HCT116 (cell line): Measurements from ENCODE around the gene MBTPS2. TPM values are rescaled to one million over a fixed set of nuclear protein-coding genes. Genes with fewer than 3 reads are reported as not detected.
A peak's percentile ranks its signal among the peaks of the same experiment; 100 is the strongest.

Experiments
- ATAC-seq: fragments of 200-7000 bp; cut with Tn5 transposase; 2 replicates; pipeline ENCODE4 v1.9.1; 2020; ENCODE audit warnings: mild to moderate bottlenecking, moderate library complexity
- BruUV-seq: library from RNA; stranded (reverse); fragments of 400-500 nt; replicated peaks from 2 replicates; lab custom pipeline; 2021; lab: Mats Ljungman, UMichigan
- CTCF ChIA-PET: fragments of 300-600 bp; sonication (Branson Sonifier 250); formaldehyde crosslinking; loops from one replicate; lab custom pipeline; 2021; ENCODE audit warnings: antibody characterized with exemption; lab: Charles Lee
- POLR2A ChIA-PET: fragments of 300-600, 350-600 bp; sonication (Branson Sonifier 250); formaldehyde crosslinking; loops from one replicate; lab custom pipeline; 2021; ENCODE audit warnings: antibody characterized with exemption; lab: Charles Lee
- RAD21 ChIA-PET, 2 experiments: fragments of 300-600 bp; sonication (Branson Sonifier 250); formaldehyde crosslinking; loops; one replicate each; lab custom pipeline; 2023; ENCODE audit warnings: low total read pairs in 2 of 2; ENCODE audit not compliant: uncharacterized antibody in 2 of 2, unreplicated experiment in 2 of 2, low non-redundant PET in 1 of 2; lab: Charles Lee
- DNase-seq: peaks from one replicate; pipeline ENCODE4 v3.0.0-alpha.2; 2010; ENCODE audit warnings: low read depth, low spot score
- H2AFZ ChIP-seq: fragments of 200-600 bp; shearing (Covaris generic), sonication (generic); 2 replicates; pipeline ENCODE4 v1.6.1; 2017; ENCODE audit warnings: low read depth, mixed run types, mixed read lengths, antibody characterized with exemption, low read length; ENCODE audit not compliant: poor library complexity, severe bottlenecking
- H3K27ac ChIP-seq: 2 replicates; pipeline ENCODE4 v1.5.1; 2012; ENCODE audit warnings: low read depth, low read length
- H3K27me3 ChIP-seq: fragments of 200-600 bp; sonication (generic); 2 replicates; pipeline ENCODE4 v1.6.1; 2016; ENCODE audit warnings: mixed run types, low read length, mixed read lengths; ENCODE audit not compliant: insufficient read depth
- H3K36me3 ChIP-seq, 2 experiments: fragments of 200-500 bp in 1 of 2; fragments of 200-600 bp in 1 of 2; sonication (Bioruptor generic) in 1 of 2; sonication (generic) in 1 of 2; 2 replicates each; pipeline versions ENCODE4 v1.5.1 to v1.6.1; 2014 to 2016; ENCODE audit warnings: low read length in 2 of 2, inconsistent platforms in 1 of 2, mixed read lengths in 1 of 2, mixed run types in 1 of 2; ENCODE audit not compliant: insufficient read depth in 2 of 2, control insufficient read depth in 1 of 2
- H3K4me1 ChIP-seq, 2 experiments: fragments of 200-600 bp in 1 of 2; sonication (generic) in 1 of 2; 2 replicates each; pipeline versions ENCODE4 v1.5.1 to v1.6.1; 2012 to 2017; ENCODE audit warnings: low read length in 2 of 2, inconsistent platforms in 1 of 2, mild to moderate bottlenecking in 1 of 2, mixed read lengths in 1 of 2, mixed run types in 1 of 2, moderate library complexity in 1 of 2; ENCODE audit not compliant: insufficient read depth in 2 of 2, control insufficient read depth in 1 of 2
- H3K4me2 ChIP-seq: fragments of 200-600 bp; sonication (generic); 2 replicates; pipeline ENCODE4 v1.6.1; 2017; ENCODE audit warnings: mixed run types, low read length, mixed read lengths
- H3K4me3 ChIP-seq, 2 experiments: fragments of 200-600 bp in 1 of 2; sonication (generic) in 1 of 2; replicated peaks in 1 of 2; 2 replicates each; pipeline ENCODE4 v1.5.1; 2011 to 2016; ENCODE audit warnings: low read length in 2 of 2, control low read depth in 1 of 2, low read depth in 1 of 2, mild to moderate bottlenecking in 1 of 2, mixed read lengths in 1 of 2, mixed run types in 1 of 2
- H3K79me2 ChIP-seq: fragments of 200-600 bp; sonication (generic); 2 replicates; pipeline ENCODE4 v1.6.1; 2017; ENCODE audit warnings: mild to moderate bottlenecking, mixed run types, low read length, moderate library complexity, mixed read lengths; ENCODE audit not compliant: insufficient read depth
- H3K9ac ChIP-seq: fragments of 200-600 bp; sonication (generic); 2 replicates; pipeline ENCODE4 v1.6.1; 2016; ENCODE audit warnings: low read length, mixed read lengths
- H3K9me2 ChIP-seq: fragments of 200-600 bp; sonication (generic), shearing (Covaris generic); 2 replicates; pipeline ENCODE4 v1.6.1; 2017; ENCODE audit warnings: mixed run types, mild to moderate bottlenecking, moderate library complexity; ENCODE audit not compliant: insufficient read depth
- H3K9me3 ChIP-seq, 2 experiments: fragments of 200-500 bp in 1 of 2; fragments of 200-600 bp in 1 of 2; sonication (Bioruptor generic) in 1 of 2; sonication (generic) in 1 of 2; 2 replicates each; pipeline ENCODE4 v1.6.1; 2014 to 2017; ENCODE audit warnings: low read length in 2 of 2, mixed read lengths in 2 of 2, inconsistent platforms in 1 of 2, low read depth in 1 of 2, mild to moderate bottlenecking in 1 of 2, mixed run types in 1 of 2, moderate library complexity in 1 of 2; ENCODE audit not compliant: control insufficient read depth in 1 of 2, insufficient read depth in 1 of 2
- H4K20me1 ChIP-seq: fragments of 200-600 bp; sonication (generic), shearing (Covaris generic); 2 replicates; pipeline ENCODE4 v1.6.1; 2017; ENCODE audit warnings: mixed run types, mild to moderate bottlenecking, moderate library complexity; ENCODE audit not compliant: insufficient read depth
- ATF3 ChIP-seq: IDR thresholded peaks from 2 replicates; pipeline ENCODE4 v1.6.1; 2012
- CBX3 ChIP-seq: IDR thresholded peaks from 2 replicates; pipeline ENCODE4 v1.6.1; 2012; ENCODE audit warnings: low read depth
- CEBPB ChIP-seq: IDR thresholded peaks from 2 replicates; pipeline ENCODE4 v1.6.1; 2012; ENCODE audit warnings: low read depth
- CTCF ChIP-seq, 3 experiments: fragments of 200-600 bp in 1 of 3; sonication (generic) in 1 of 3; IDR thresholded peaks in 2 of 3; conservative IDR thresholded peaks in 1 of 3; 2 replicates each; pipeline ENCODE4 v1.5.1; 2012 to 2017; ENCODE audit warnings: low read depth in 2 of 3, low read length in 2 of 3, antibody characterized with exemption in 1 of 3, borderline replicate concordance in 1 of 3, control low read depth in 1 of 3, mild to moderate bottlenecking in 1 of 3, mixed read lengths in 1 of 3, mixed run types in 1 of 3, moderate library complexity in 1 of 3; ENCODE audit not compliant: insufficient read depth in 1 of 3
- ELF1 ChIP-seq: IDR thresholded peaks from 2 replicates; pipeline ENCODE4 v1.6.1; 2012; ENCODE audit warnings: low read depth, borderline replicate concordance
- EZH2 ChIP-seq: fragments of 200-600 bp; sonication (generic); IDR thresholded peaks from 2 replicates; pipeline ENCODE4 v1.6.1; 2017; ENCODE audit warnings: antibody characterized with exemption, mixed run types
- EZH2phosphoT487 ChIP-seq: fragments of 200-600 bp; IDR thresholded peaks from 2 replicates; pipeline ENCODE4 v1.6.1; 2018; ENCODE audit warnings: antibody characterized with exemption, borderline replicate concordance
- FOSL1 ChIP-seq: IDR thresholded peaks from 2 replicates; pipeline ENCODE4 v1.6.1; 2012; ENCODE audit warnings: low read depth
- JUND ChIP-seq: IDR thresholded peaks from 2 replicates; pipeline ENCODE4 v1.6.1; 2012
- MAX ChIP-seq: IDR thresholded peaks from 2 replicates; pipeline ENCODE4 v1.6.1; 2012
- POLR2A ChIP-seq: IDR thresholded peaks from 2 replicates; pipeline ENCODE4 v1.7.0; 2011; ENCODE audit warnings: borderline replicate concordance; ENCODE audit not compliant: insufficient read depth, insufficient read length; ENCODE audit errors: extremely low read depth
- POLR2AphosphoS5 ChIP-seq: IDR thresholded peaks from 2 replicates; pipeline ENCODE4 v1.6.1; 2011; ENCODE audit warnings: mild to moderate bottlenecking, low read depth, low read length, moderate library complexity
- RAD21 ChIP-seq: IDR thresholded peaks from 2 replicates; pipeline ENCODE4 v1.6.1; 2012; ENCODE audit warnings: low read depth, mild to moderate bottlenecking
- REST ChIP-seq: IDR thresholded peaks from 2 replicates; pipeline ENCODE4 v1.6.1; 2012; ENCODE audit warnings: low read depth
- SP1 ChIP-seq: IDR thresholded peaks from 2 replicates; pipeline ENCODE4 v1.6.1; 2012; ENCODE audit warnings: low read depth
- TCF7L2 ChIP-seq: IDR thresholded peaks from 2 replicates; pipeline ENCODE4 v1.7.0; 2011; ENCODE audit warnings: borderline replicate concordance, inconsistent platforms; ENCODE audit not compliant: insufficient read depth, insufficient read length; ENCODE audit errors: extremely low read depth
- YY1 ChIP-seq: IDR thresholded peaks from 2 replicates; pipeline ENCODE4 v1.6.1; 2011; ENCODE audit warnings: low read length, low read depth, moderate library complexity, mild to moderate bottlenecking; ENCODE audit not compliant: insufficient replicate concordance; ENCODE audit errors: extremely low read depth
- ZBTB33 ChIP-seq: IDR thresholded peaks from 2 replicates; pipeline ENCODE4 v1.6.1; 2011; ENCODE audit warnings: mild to moderate bottlenecking, low read length, moderate library complexity; ENCODE audit not compliant: insufficient replicate concordance; ENCODE audit errors: extremely low read depth
- ZFX ChIP-seq: fragments of 450-650 bp; IDR thresholded peaks from 2 replicates; pipeline ENCODE4 v1.6.1; 2017
- ZNF274 ChIP-seq: fragments of 200-500 bp; sonication (Bioruptor generic); IDR thresholded peaks from 2 replicates; pipeline ENCODE4 v1.6.1; 2014; ENCODE audit warnings: mild to moderate bottlenecking, low read depth, low read length, inconsistent platforms
- intact Hi-C: fragments of 100-400 bp; cut with micrococcal nuclease; formaldehyde crosslinking; loops from 2 replicates; pipeline ENCODE4 v1.10.0; 2022
- total RNA-seq: library from RNA; stranded (reverse); gene quantifications from one replicate; pipeline ENCODE4 v1.2.1, GENCODE V29; 2021; ENCODE audit not compliant: unreplicated experiment

The MBTPS2 gene
- total RNA-seq, 1 experiment from 2014 or later: 16.9 TPM

- H3K36me3 ChIP-seq: no peaks in the 10 kb centered on the region
- POLR2A ChIA-PET: no interaction called here
- H3K9ac ChIP-seq: peak overlapping the region; percentile 32
- no peaks in the 10 kb centered on the region for H3K27me3 ChIP-seq
- no peaks in the 10 kb centered on the region for H3K9me2 ChIP-seq
- intact Hi-C loops: no loop called here
- peak overlapping the region; percentile 67 for H3K4me2 ChIP-seq
- no peaks in the 10 kb centered on the region for H3K79me2 ChIP-seq
- H3K27ac ChIP-seq: peak overlapping the region; percentile 69; the same call in 1 of the 2 replicates
- DNase-seq: peak; percentile 84
- no peak overlapping the region for H2AFZ ChIP-seq
- RAD21 ChIA-PET: no interaction called here
- H3K4me3 ChIP-seq: peak overlapping the region in 1 of 2 experiments; percentile 20; a peak in 2 of 4 replicates
- ATAC-seq: peak; percentile 93
- CTCF ChIA-PET: no interaction called here
- H3K4me1 ChIP-seq: peaks cover 39 to 44% of the 10 kb centered on the region in 2 experiments
- BruUV-seq: no TSS peak
- no peaks in the 10 kb centered on the region for H4K20me1 ChIP-seq
- H3K9me3 ChIP-seq: no peaks in the 10 kb centered on the region
- TF ChIP-seq ZFX (no peak), ATF3 (no peak), POLR2AphosphoS5 (no peak), EZH2phosphoT487 (no peak), CEBPB (no peak), CTCF (IDR thresholded peaks at IDR 0.05 in 2 of 3, conservative IDR thresholded peaks at IDR 0.05 in 1 of 3; ENCODE audit: borderline replicate concordance in 1 of 3, insufficient read depth in 1 of 3, low read depth in 2 of 3, low read length in 2 of 3) (0 out of 6 replicates have a peak, but pooled peaks of 1 of the 3 experiments have one; percentile 6), YY1 (no peak), ZNF274 (no peak), FOSL1 (peak; percentile 69), TCF7L2 (no peak), SP1 (peak; percentile 57), MAX (peak; percentile 18; the same call in 1 of the 2 replicates), POLR2A (no peak), CBX3 (no peak), RAD21 (no peak), EZH2 (no peak), JUND (peak; percentile 69), ELF1 (no peak), REST (no peak), ZBTB33 (no peak)
Observed at GRCh38 chrX:21798677-21799219, 40.7 kb upstream of the MBTPS2 start.
